PC-9 (cell line): ENCODE measurements around the gene GNG7.

Experiments used
- CTCF ChIP-seq: fragments of 200-600 bp; sonication (generic); conservative IDR thresholded peaks from 2 replicates; pipeline ENCODE4 v1.6.1; 2017; ENCODE audit warnings: mixed run types, antibody characterized with exemption, mild to moderate bottlenecking, moderate library complexity
- EZH2 ChIP-seq: fragments of 200-600 bp; sonication (generic); IDR thresholded peaks from 2 replicates; pipeline ENCODE4 v1.8.0; 2017; ENCODE audit warnings: antibody characterized with exemption, low read depth

GRCh38 chr19:2659856-2660432, 42.5 kb downstream of the GNG7 start:
- no peak for TF ChIP-seq CTCF
- TF ChIP-seq EZH2, result no peak
